ENCODE results near the gene L2HGDH.

GRCh38 chr14:50338587-50338986, 26.6 kb upstream of the L2HGDH start:
- no peak for TF ChIP-seq CTCF (IDR thresholded peaks at IDR 0.05; ENCODE audit: insufficient read depth, low read depth, low read length)
- TF ChIP-seq EZH2 (IDR thresholded peaks at IDR 0.05; ENCODE audit: insufficient read depth, low read length), result no peak
